HepG2 (cell line): ENCODE results near the gene UGT1A8. TPM values are rescaled to one million over a fixed set of nuclear protein-coding genes. Genes with fewer than 3 reads are reported as not detected.

Experiments used
- FOXA3 ChIP-seq: IDR thresholded peaks from 2 replicates; pipeline ENCODE4 v1.6.1; 2016; ENCODE audit warnings: missing genetic modification reagents, missing compliant biosample characterization
- HDAC2 ChIP-seq: sonication (generic); formaldehyde crosslinking; IDR thresholded peaks from 2 replicates; pipeline ENCODE4 v1.4.0; 2020; ENCODE audit warnings: missing genetic modification reagents
- KMT2B ChIP-seq: IDR thresholded peaks from 2 replicates; pipeline ENCODE4 v1.6.1; 2016; ENCODE audit warnings: missing genetic modification reagents, missing compliant biosample characterization
- MIER3 ChIP-seq: IDR thresholded peaks from 2 replicates; pipeline ENCODE4 v1.6.1; 2016; ENCODE audit warnings: missing compliant biosample characterization, borderline replicate concordance
- MTF2 ChIP-seq: sonication (generic); formaldehyde crosslinking; IDR thresholded peaks from 2 replicates; pipeline ENCODE4 v1.5.0; 2020; ENCODE audit warnings: missing genetic modification reagents, borderline replicate concordance
- NR2C2 ChIP-seq: sonication (generic); formaldehyde crosslinking; IDR thresholded peaks from 2 replicates; pipeline ENCODE4 v1.4.0; 2020; ENCODE audit warnings: missing genetic modification reagents, mild to moderate bottlenecking, moderate library complexity, borderline replicate concordance
- RCOR2 ChIP-seq: IDR thresholded peaks from 2 replicates; pipeline ENCODE4 v1.6.1; 2016; ENCODE audit warnings: missing biosample characterization, missing genetic modification reagents
- ZBTB7B ChIP-seq: sonication (generic); formaldehyde crosslinking; IDR thresholded peaks from 2 replicates; pipeline ENCODE4 v1.4.0; 2020; ENCODE audit warnings: missing genetic modification reagents
- ZFX ChIP-seq: sonication (generic); formaldehyde crosslinking; IDR thresholded peaks from 2 replicates; pipeline ENCODE4 v1.4.0; 2020; ENCODE audit warnings: mild to moderate bottlenecking, low read depth, missing genetic modification reagents, moderate library complexity
- ZNF747 ChIP-seq: sonication (generic); formaldehyde crosslinking; IDR thresholded peaks from 2 replicates; pipeline ENCODE4 v1.8.1; 2023; ENCODE audit warnings: missing genetic modification reagents, mild to moderate bottlenecking, borderline replicate concordance
- polyA plus RNA-seq, 8 experiments: library from polyadenylated mRNA; depleted of rRNA in 3 of 8; stranded (reverse) in 7 of 8; unstranded in 1 of 8; fragments of >200 nt; fragmentation: Illumina TruSeq in 4 of 8; extraction: Trizol in 4 of 8; gene quantifications; 2 replicates each; pipeline versions ENCODE4 v1.2.1 to v1.2.3, GENCODE V29; 2011 to 2016; ENCODE audit warnings: low read depth in 4 of 8, missing spikeins in 1 of 8, mixed read lengths in 1 of 8; ENCODE audit not compliant: insufficient read depth in 1 of 8
- total RNA-seq, 5 experiments: library from RNA; depleted of rRNA; stranded (reverse); fragments of >200 nt; fragmentation: Illumina TruSeq; extraction: Trizol; gene quantifications; 2 replicates each; pipeline ENCODE4 v1.2.3, GENCODE V29; 2016; ENCODE audit warnings: low read depth in 1 of 5
- TF ChIP-seq, protein P1 (sequence below): sonication (generic); formaldehyde crosslinking; IDR thresholded peaks from 2 replicates; pipeline ENCODE4 v1.5.1; 2020; ENCODE audit warnings: missing genetic modification reagents, mild to moderate bottlenecking, borderline replicate concordance
- TF ChIP-seq, protein P2 (sequence below): sonication (generic); formaldehyde crosslinking; IDR thresholded peaks from 2 replicates; pipeline ENCODE4 v1.5.1; 2020; ENCODE audit warnings: missing genetic modification reagents, mild to moderate bottlenecking, borderline replicate concordance
- TF ChIP-seq, protein P3 (sequence below): sonication (generic); formaldehyde crosslinking; IDR thresholded peaks from 2 replicates; pipeline ENCODE4 v1.4.0; 2020; ENCODE audit warnings: low read depth, missing genetic modification reagents
- TF ChIP-seq, protein P4 (sequence below): sonication (generic); formaldehyde crosslinking; IDR thresholded peaks from 2 replicates; pipeline ENCODE4 v1.4.0; 2020; ENCODE audit warnings: missing genetic modification reagents

UGT1A8 gene
- total and polyA plus RNA-seq, 2 of the 13 experiments (the other 11 are each of a cell fraction or from before 2014, with no cell fraction given): not detected

DNA sequence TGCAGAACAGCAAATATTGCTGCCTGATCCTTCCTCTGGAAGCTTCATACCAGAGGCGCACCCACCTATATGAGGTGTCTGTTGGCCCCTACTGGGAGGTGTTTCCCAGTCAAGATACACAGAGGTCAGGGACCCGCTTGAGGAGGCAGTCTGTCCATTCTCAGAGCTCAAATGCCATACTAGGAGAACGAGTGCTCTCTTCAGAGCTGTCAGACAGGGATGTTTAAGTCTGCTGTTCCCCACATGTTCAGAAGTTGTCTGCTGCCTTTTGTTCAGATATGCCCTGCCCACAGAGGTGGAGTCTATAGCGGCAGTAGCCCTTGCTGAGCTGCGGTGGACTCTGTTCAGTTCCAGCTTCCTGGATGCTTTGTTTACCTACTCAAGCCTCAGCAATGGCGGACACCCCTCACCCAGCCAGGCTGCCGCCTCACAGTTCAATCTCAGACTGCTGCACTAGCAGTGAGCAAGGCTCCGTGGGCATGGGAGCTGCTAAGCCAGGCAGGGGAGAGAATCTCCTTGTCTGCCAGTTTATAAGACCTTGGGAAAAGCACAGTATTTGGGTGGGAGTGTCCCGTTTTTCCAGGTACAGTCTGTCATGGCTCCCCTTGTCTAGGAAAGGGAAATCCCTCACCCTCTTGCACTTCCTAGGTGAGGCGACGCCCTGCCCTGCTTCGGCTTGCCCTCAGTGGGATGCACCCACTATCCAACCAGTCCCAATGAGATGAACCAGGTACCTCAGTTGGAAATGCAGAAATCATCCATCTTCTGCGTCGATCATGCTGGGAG lies 119.6 kb downstream of the UGT1A8 start (continued):
- TF ChIP-seq MIER3 (peak; percentile 48; the same call in 1 of the 2 replicates), NR2C2 (CRISPR knock-in tag) (0 out of 2 replicates have a peak, but pooled peaks have one; percentile 43), KMT2B (CRISPR knock-in tag) (peak; percentile 36; the same call in 1 of the 2 replicates), RCOR2 (CRISPR knock-in tag) (0 out of 2 replicates have a peak, but pooled peaks have one; percentile 37), ZBTB7B (0 out of 2 replicates have a peak, but pooled peaks have one; percentile 29), MTF2 (peak; percentile 94; the same call in 1 of the 2 replicates), ZFX (CRISPR knock-in tag) (peak; percentile 45; the same call in 1 of the 2 replicates), HDAC2 (CRISPR knock-in tag) (peak; percentile 66), ZNF747 (CRISPR knock-in tag) (0 out of 2 replicates have a peak, but pooled peaks have one; percentile 38), FOXA3 (CRISPR knock-in tag) (peak; percentile 90)
- TF ChIP-seq, protein P1, sequence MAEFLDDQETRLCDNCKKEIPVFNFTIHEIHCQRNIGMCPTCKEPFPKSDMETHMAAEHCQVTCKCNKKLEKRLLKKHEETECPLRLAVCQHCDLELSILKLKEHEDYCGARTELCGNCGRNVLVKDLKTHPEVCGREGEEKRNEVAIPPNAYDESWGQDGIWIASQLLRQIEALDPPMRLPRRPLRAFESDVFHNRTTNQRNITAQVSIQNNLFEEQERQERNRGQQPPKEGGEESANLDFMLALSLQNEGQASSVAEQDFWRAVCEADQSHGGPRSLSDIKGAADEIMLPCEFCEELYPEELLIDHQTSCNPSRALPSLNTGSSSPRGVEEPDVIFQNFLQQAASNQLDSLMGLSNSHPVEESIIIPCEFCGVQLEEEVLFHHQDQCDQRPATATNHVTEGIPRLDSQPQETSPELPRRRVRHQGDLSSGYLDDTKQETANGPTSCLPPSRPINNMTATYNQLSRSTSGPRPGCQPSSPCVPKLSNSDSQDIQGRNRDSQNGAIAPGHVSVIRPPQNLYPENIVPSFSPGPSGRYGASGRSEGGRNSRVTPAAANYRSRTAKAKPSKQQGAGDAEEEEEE (CRISPR knock-in tag): peak; percentile 79; the same call in 1 of the 2 replicates
- TF ChIP-seq, protein P2, sequence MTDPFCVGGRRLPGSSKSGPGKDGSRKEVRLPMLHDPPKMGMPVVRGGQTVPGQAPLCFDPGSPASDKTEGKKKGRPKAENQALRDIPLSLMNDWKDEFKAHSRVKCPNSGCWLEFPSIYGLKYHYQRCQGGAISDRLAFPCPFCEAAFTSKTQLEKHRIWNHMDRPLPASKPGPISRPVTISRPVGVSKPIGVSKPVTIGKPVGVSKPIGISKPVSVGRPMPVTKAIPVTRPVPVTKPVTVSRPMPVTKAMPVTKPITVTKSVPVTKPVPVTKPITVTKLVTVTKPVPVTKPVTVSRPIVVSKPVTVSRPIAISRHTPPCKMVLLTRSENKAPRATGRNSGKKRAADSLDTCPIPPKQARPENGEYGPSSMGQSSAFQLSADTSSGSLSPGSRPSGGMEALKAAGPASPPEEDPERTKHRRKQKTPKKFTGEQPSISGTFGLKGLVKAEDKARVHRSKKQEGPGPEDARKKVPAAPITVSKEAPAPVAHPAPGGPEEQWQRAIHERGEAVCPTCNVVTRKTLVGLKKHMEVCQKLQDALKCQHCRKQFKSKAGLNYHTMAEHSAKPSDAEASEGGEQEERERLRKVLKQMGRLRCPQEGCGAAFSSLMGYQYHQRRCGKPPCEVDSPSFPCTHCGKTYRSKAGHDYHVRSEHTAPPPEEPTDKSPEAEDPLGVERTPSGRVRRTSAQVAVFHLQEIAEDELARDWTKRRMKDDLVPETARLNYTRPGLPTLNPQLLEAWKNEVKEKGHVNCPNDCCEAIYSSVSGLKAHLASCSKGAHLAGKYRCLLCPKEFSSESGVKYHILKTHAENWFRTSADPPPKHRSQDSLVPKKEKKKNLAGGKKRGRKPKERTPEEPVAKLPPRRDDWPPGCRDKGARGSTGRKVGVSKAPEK (CRISPR knock-in tag): peak; percentile 85; the same call in 1 of the 2 replicates
- TF ChIP-seq, protein P3, sequence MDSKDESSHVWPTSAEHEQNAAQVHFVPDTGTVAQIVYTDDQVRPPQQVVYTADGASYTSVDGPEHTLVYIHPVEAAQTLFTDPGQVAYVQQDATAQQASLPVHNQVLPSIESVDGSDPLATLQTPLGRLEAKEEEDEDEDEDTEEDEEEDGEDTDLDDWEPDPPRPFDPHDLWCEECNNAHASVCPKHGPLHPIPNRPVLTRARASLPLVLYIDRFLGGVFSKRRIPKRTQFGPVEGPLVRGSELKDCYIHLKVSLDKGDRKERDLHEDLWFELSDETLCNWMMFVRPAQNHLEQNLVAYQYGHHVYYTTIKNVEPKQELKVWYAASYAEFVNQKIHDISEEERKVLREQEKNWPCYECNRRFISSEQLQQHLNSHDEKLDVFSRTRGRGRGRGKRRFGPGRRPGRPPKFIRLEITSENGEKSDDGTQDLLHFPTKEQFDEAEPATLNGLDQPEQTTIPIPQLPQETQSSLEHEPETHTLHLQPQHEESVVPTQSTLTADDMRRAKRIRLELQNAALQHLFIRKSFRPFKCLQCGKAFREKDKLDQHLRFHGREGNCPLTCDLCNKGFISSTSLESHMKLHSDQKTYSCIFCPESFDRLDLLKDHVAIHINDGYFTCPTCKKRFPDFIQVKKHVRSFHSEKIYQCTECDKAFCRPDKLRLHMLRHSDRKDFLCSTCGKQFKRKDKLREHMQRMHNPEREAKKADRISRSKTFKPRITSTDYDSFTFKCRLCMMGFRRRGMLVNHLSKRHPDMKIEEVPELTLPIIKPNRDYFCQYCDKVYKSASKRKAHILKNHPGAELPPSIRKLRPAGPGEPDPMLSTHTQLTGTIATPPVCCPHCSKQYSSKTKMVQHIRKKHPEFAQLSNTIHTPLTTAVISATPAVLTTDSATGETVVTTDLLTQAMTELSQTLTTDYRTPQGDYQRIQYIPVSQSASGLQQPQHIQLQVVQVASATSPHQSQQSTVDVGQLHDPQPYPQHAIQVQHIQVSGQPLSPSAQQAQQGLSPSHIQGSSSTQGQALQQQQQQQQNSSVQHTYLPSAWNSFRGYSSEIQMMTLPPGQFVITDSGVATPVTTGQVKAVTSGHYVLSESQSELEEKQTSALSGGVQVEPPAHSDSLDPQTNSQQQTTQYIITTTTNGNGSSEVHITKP (CRISPR knock-in tag): peak; percentile 52; the same call in 1 of the 2 replicates
- TF ChIP-seq, protein P4, sequence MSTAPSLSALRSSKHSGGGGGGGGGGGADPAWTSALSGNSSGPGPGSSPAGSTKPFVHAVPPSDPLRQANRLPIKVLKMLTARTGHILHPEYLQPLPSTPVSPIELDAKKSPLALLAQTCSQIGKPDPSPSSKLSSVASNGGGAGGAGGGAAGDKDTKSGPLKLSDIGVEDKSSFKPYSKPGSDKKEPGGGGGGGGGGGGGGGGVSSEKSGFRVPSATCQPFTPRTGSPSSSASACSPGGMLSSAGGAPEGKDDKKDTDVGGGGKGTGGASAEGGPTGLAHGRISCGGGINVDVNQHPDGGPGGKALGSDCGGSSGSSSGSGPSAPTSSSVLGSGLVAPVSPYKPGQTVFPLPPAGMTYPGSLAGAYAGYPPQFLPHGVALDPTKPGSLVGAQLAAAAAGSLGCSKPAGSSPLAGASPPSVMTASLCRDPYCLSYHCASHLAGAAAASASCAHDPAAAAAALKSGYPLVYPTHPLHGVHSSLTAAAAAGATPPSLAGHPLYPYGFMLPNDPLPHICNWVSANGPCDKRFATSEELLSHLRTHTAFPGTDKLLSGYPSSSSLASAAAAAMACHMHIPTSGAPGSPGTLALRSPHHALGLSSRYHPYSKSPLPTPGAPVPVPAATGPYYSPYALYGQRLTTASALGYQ (CRISPR knock-in tag): peak; percentile 30; the same call in 1 of the 2 replicates
